Endothelial cell of umbilical vein (primary cell): Measurements from ENCODE around the gene TRIM69. TPM values are rescaled to one million over a fixed set of nuclear protein-coding genes. Genes with fewer than 3 reads are reported as not detected.

ENCODE experiments used
- BruUV-seq: library from RNA; stranded (reverse); fragments of 400-500 nt; replicated peaks from 2 replicates; lab custom pipeline; 2021; lab: Mats Ljungman, UMichigan
- CTCF ChIA-PET: fragments of 300-600, 350-600 bp; sonication (Branson Sonifier 250); formaldehyde crosslinking; loops from one replicate; lab custom pipeline; 2021; ENCODE audit warnings: antibody characterized with exemption, inconsistent platforms; lab: Charles Lee
- POLR2A ChIA-PET: fragments of 300-600, 350-600 bp; sonication (Branson Sonifier 250); formaldehyde crosslinking; loops from one replicate; lab custom pipeline; 2021; ENCODE audit warnings: antibody characterized with exemption, inconsistent platforms; lab: Charles Lee
- DNase-seq: peaks from one replicate; pipeline ENCODE4 v3.0.0-alpha.2; 2011; ENCODE audit warnings: low read depth, low spot score
- FAIRE-seq: peaks from 2 replicates; lab custom pipeline; 2011; peaks lifted over from hg19 to GRCh38; lab: Jason Lieb, UNC
- H2AFZ ChIP-seq: 2 replicates; pipeline ENCODE4 v1.6.0; 2012; ENCODE audit warnings: low read depth, low read length, control low read depth, inconsistent platforms
- H3K27ac ChIP-seq: 2 replicates; pipeline ENCODE4 v1.5.1; 2011; ENCODE audit warnings: low read depth, mild to moderate bottlenecking, control low read depth, low read length, moderate library complexity; ENCODE audit not compliant: insufficient read depth
- H3K27me3 ChIP-seq, 2 experiments: 2 replicates each; pipeline versions ENCODE4 v1.6.0 to v1.6.1; 2011; ENCODE audit warnings: low read length in 2 of 2, mixed read lengths in 1 of 2; ENCODE audit not compliant: control insufficient read depth in 2 of 2, insufficient read depth in 2 of 2
- H3K36me3 ChIP-seq, 2 experiments: 2 replicates in 1 of 2; 3 replicates in 1 of 2; pipeline ENCODE4 v1.5.1; 2011; ENCODE audit warnings: low read length in 2 of 2, mild to moderate bottlenecking in 1 of 2, moderate library complexity in 1 of 2; ENCODE audit not compliant: control insufficient read depth in 2 of 2, insufficient read depth in 2 of 2; ENCODE audit errors: extremely low read depth in 1 of 2
- H3K4me1 ChIP-seq: 3 replicates; pipeline ENCODE4 v1.5.1; 2011; ENCODE audit warnings: mild to moderate bottlenecking, low read length; ENCODE audit not compliant: control insufficient read depth, insufficient read depth; ENCODE audit errors: extremely low read depth
- H3K4me2 ChIP-seq: 2 replicates; pipeline ENCODE4 v1.6.1; 2011; ENCODE audit warnings: low read length, control low read depth, mixed read lengths; ENCODE audit not compliant: insufficient read depth
- H3K4me3 ChIP-seq, 3 experiments: fragments of 200-600 bp in 1 of 3; sonication (generic), shearing (Covaris generic) in 1 of 3; replicated peaks in 1 of 3; 2 replicates each; pipeline ENCODE4 v1.5.1; 2011 to 2016; ENCODE audit warnings: control low read depth in 3 of 3, low read length in 3 of 3, mild to moderate bottlenecking in 2 of 3, inconsistent platforms in 1 of 3, low read depth in 1 of 3, moderate library complexity in 1 of 3; ENCODE audit not compliant: insufficient read depth in 1 of 3
- H3K79me2 ChIP-seq: 2 replicates; pipeline ENCODE4 v1.6.0; 2012; ENCODE audit warnings: low read length, inconsistent platforms; ENCODE audit not compliant: control insufficient read depth, insufficient read depth
- H3K9ac ChIP-seq: replicated peaks from 2 replicates; pipeline ENCODE3; 2011; ENCODE audit warnings: low read length, control low read depth; ENCODE audit not compliant: insufficient read depth; ENCODE audit errors: extremely low read depth
- H3K9me1 ChIP-seq: replicated peaks from 3 replicates; pipeline ENCODE4 v1.6.0; 2011; ENCODE audit warnings: mild to moderate bottlenecking, low read length; ENCODE audit not compliant: control insufficient read depth, insufficient read depth; ENCODE audit errors: extremely low read depth
- H3K9me3 ChIP-seq: replicated peaks from 2 replicates; pipeline ENCODE4 v1.5.1; 2012; ENCODE audit warnings: low read length, inconsistent platforms; ENCODE audit not compliant: control insufficient read depth, insufficient read depth
- H4K20me1 ChIP-seq: replicated peaks from 2 replicates; pipeline ENCODE3; 2011; ENCODE audit warnings: mild to moderate bottlenecking, low read length; ENCODE audit not compliant: control insufficient read depth, insufficient read depth; ENCODE audit errors: extremely low read depth
- CTCF ChIP-seq, 2 donors: IDR thresholded peaks; 1 replicate in 1 of 2; 2 replicates in 1 of 2; pipeline ENCODE4 v1.5.1; 2011; ENCODE audit warnings: low read length in 2 of 2, mild to moderate bottlenecking in 2 of 2, moderate library complexity in 2 of 2, control low read depth in 1 of 2, inconsistent platforms in 1 of 2, low read depth in 1 of 2; ENCODE audit not compliant: insufficient read depth in 1 of 2; ENCODE audit errors: extremely low read depth in 1 of 2
- EZH2 ChIP-seq: IDR thresholded peaks from 2 replicates; pipeline ENCODE4 v1.6.1; 2012; ENCODE audit warnings: borderline replicate concordance, low read depth, mild to moderate bottlenecking, moderate library complexity, low read length, inconsistent platforms; ENCODE audit not compliant: severe bottlenecking
- FOS ChIP-seq: IDR thresholded peaks from 2 replicates; pipeline ENCODE4 v1.6.1; 2011; ENCODE audit warnings: mild to moderate bottlenecking, low read length, moderate library complexity, borderline replicate concordance; ENCODE audit not compliant: insufficient read depth
- MAX ChIP-seq: IDR thresholded peaks from 2 replicates; pipeline ENCODE4 v1.6.1; 2011; ENCODE audit not compliant: insufficient read depth, insufficient read length
- POLR2AphosphoS5 ChIP-seq: IDR thresholded peaks from 2 replicates; pipeline ENCODE4 v1.6.1; 2012; ENCODE audit warnings: low read depth, mild to moderate bottlenecking, control low read depth, low read length, moderate library complexity; ENCODE audit not compliant: insufficient read depth
- dilution Hi-C: fragments of 300-500 bp; cut with MboI; formaldehyde crosslinking; loops from one replicate; pipeline ENCODE4 v1.15.0; 2019; ENCODE audit warnings: low sequenced_read_pairs; ENCODE audit not compliant: extremely low pct_ligation_motif_present
- intact Hi-C: fragments of 100-400 bp; cut with micrococcal nuclease; formaldehyde crosslinking; loops from one replicate; pipeline ENCODE4 v1.10.0; 2022
- polyA plus RNA-seq, 4 experiments: library from polyadenylated mRNA; depleted of rRNA in 3 of 4; stranded (reverse) in 3 of 4; unstranded in 1 of 4; fragments of >200 nt; gene quantifications; 2 replicates each; pipeline versions ENCODE4 v1.2.1 to v1.2.3, GENCODE V29; 2011 to 2012; ENCODE audit warnings: missing spikeins in 1 of 4
- total RNA-seq: library from RNA; stranded (reverse); gene quantifications from 2 replicates; pipeline ENCODE4 v1.2.3, GENCODE V29; 2021

TRIM69 gene
- total and polyA plus RNA-seq, 2 donors (not counting 3 experiments of a cell fraction or from before 2014, with no cell fraction given), result 4.8 to 13.0 TPM

GRCh38 chr15:44718180-44718926 is 18.0 kb upstream of the TRIM69 start:
- H3K4me1 ChIP-seq, result no peaks in the 10 kb centered on the region
- TF ChIP-seq CTCF (IDR thresholded peaks at IDR 0.05; ENCODE audit: extremely low read depth in 1 of 2, insufficient read depth in 1 of 2, low read depth in 1 of 2, low read length in 2 of 2) (no peak), EZH2 (no peak), POLR2AphosphoS5 (no peak), MAX (no peak), FOS (no peak)
- FAIRE-seq (no peak), DNase-seq (no peak)
- CTCF ChIA-PET, result no interaction called here
- H2AFZ ChIP-seq, result no peak overlapping the region
- POLR2A ChIA-PET, result no interaction called here
- H3K9ac ChIP-seq, result no peak overlapping the region
- H3K27ac ChIP-seq, result no peak overlapping the region
- H4K20me1 ChIP-seq, result peaks cover 5% of the 10 kb centered on the region
- no peak overlapping the region for H3K4me3 ChIP-seq
- H3K4me2 ChIP-seq, result no peak overlapping the region
- intact Hi-C loops, result loop anchor here (10.0 kb wide), 2 partner anchors 206 to 476 kb away; no protein-coding TSS in a partner anchor
- no peaks in the 10 kb centered on the region for H3K9me3 ChIP-seq
- H3K27me3 ChIP-seq, result no peaks in the 10 kb centered on the region
- BruUV-seq, result no TSS peak
- dilution Hi-C loops, result no loop called here
- peaks cover 15 to 24% of the 10 kb centered on the region in 2 experiments for H3K36me3 ChIP-seq
- no peaks in the 10 kb centered on the region for H3K9me1 ChIP-seq
- H3K79me2 ChIP-seq, result peaks cover 24% of the 10 kb centered on the region
